ENCODE measurements around the gene EIF2B4. TPM values are rescaled to one million over a fixed set of nuclear protein-coding genes. Genes with fewer than 3 reads are reported as not detected.

The EIF2B4 gene
- total and polyA plus RNA-seq, 2 of the 13 experiments (the other 11 are each of a cell fraction or from before 2014, with no cell fraction given): 91.5 to 96.4 TPM

- TF ChIP-seq ZHX2 (IDR thresholded peaks at IDR 0.05; ENCODE audit: low read depth) (peak; percentile 73), ZHX2 (CRISPR knock-in tag; IDR thresholded peaks at IDR 0.05; ENCODE audit: borderline replicate concordance) (no peak), KAT7 (CRISPR knock-in tag; IDR thresholded peaks at IDR 0.05; ENCODE audit: borderline replicate concordance) (no peak), SIX4 (CRISPR knock-in tag; IDR thresholded peaks at IDR 0.05) (no peak), ZNF572 (CRISPR knock-in tag; IDR thresholded peaks at IDR 0.05) (no peak), ZNF446 (CRISPR knock-in tag; IDR thresholded peaks at IDR 0.05) (no peak), SOX5 (CRISPR knock-in tag; IDR thresholded peaks at IDR 0.05; ENCODE audit: borderline replicate concordance) (no peak), CSRNP2 (CRISPR knock-in tag; conservative IDR thresholded peaks at IDR 0.05; ENCODE audit: low read depth) (no peak), ZNF451 (CRISPR knock-in tag; IDR thresholded peaks at IDR 0.05) (no peak), TFDP2 (CRISPR knock-in tag; IDR thresholded peaks at IDR 0.05) (peak; percentile 46; the same call in 1 of the 2 replicates), ZNF33B (CRISPR knock-in tag; IDR thresholded peaks at IDR 0.05) (no peak), TEAD3 (CRISPR knock-in tag; optimal IDR thresholded peaks at IDR 0.05; ENCODE audit: borderline replicate concordance) (peak; percentile 22), PREB (CRISPR knock-in tag; IDR thresholded peaks at IDR 0.05) (no peak), HOXA3 (CRISPR knock-in tag; IDR thresholded peaks at IDR 0.05) (peak; percentile 90), MEF2D (CRISPR knock-in tag; IDR thresholded peaks at IDR 0.05) (no peak), CTCF (CRISPR knock-in tag; IDR thresholded peaks at IDR 0.05) (peak; percentile 10; the same call in 1 of the 2 replicates), RAD21 (CRISPR knock-in tag; IDR thresholded peaks at IDR 0.05) (peak; percentile 11; the same call in 1 of the 2 replicates), ZNF816 (CRISPR knock-in tag; IDR thresholded peaks at IDR 0.05; ENCODE audit: borderline replicate concordance) (no peak)
These were observed 10.7 kb upstream of the EIF2B4 start, which contains the start of gene ZNF513 (continued) for GRCh38 chr2:27380626-27381545.
